HG02588 (cell line): ENCODE measurements around the gene FN3K.
"Not testable (repeated sequence)": the region's sequence is repeated elsewhere in the genome, so short reads cannot be mapped to it uniquely, and the experiment has no call there.

Experiments
- ATAC-seq: cut with Tn5 transposase; IDR thresholded peaks from one replicate; pipeline ENCODE4 v1.9.1; 2021; ENCODE audit warnings: mild to moderate bottlenecking, moderate library complexity; ENCODE audit not compliant: unreplicated experiment

FN3K gene

GRCh38 chr17:82736511-82737185 is 1.2 kb downstream of the FN3K start:
- ATAC-seq = no peak

GRCh38 chr17:82737967-82738877 is 2.8 kb downstream of the FN3K start:
- no peak for ATAC-seq

GRCh38 chr17:82740906-82741759 is 5.7 kb downstream of the FN3K start:
- ATAC-seq = no peak

GRCh38 chr17:82743344-82744219 is 8.2 kb downstream of the FN3K start:
- no peak for ATAC-seq

- ATAC-seq = not testable (repeated sequence)
Measured at GRCh38 chr17:82744736-82745135, 9.3 kb downstream of the FN3K start.

- no peak for ATAC-seq
Measured at GRCh38 chr17:82745524-82745923, 10.1 kb downstream of the FN3K start.

- ATAC-seq = no peak
Measured at GRCh38 chr17:82748756-82749155, 13.3 kb downstream of the FN3K start.

- no peak for ATAC-seq
Measured at GRCh38 chr17:82750241-82750908, 15.0 kb downstream of the FN3K start.

- ATAC-seq = peak; percentile 27
Measured at GRCh38 chr17:82751171-82751570, 15.8 kb downstream of the FN3K start.

- peak; percentile 68 for ATAC-seq
Measured at GRCh38 chr17:82751571-82752370, 16.4 kb downstream of the FN3K start, which contains the start of gene TBCD. TSS of gene TBCD (plus strand) at chr17:82752065. CDS start at chr17:82752194, 129 bp downstream.

GRCh38 chr17:82752371-82753200 is 17.2 kb downstream of the FN3K start:
- peak; percentile 16 for ATAC-seq

- no peak for ATAC-seq
Measured at GRCh38 chr17:82753201-82753464, 17.7 kb downstream of the FN3K start.

GRCh38 chr17:82754297-82755208 is 19.1 kb downstream of the FN3K start:
- ATAC-seq = no peak

- ATAC-seq = no peak
Measured at GRCh38 chr17:82756166-82756565, 20.8 kb downstream of the FN3K start.

GRCh38 chr17:82765371-82765770 is 30.0 kb downstream of the FN3K start:
- no peak for ATAC-seq

- ATAC-seq = no peak
Measured at GRCh38 chr17:82767041-82767754, 31.8 kb downstream of the FN3K start.
